ENCODE measurements around the gene ZNF678. TPM values are rescaled to one million over a fixed set of nuclear protein-coding genes. Genes with fewer than 3 reads are reported as not detected.

Gene ZNF678
- total and polyA plus RNA-seq, 9 of the 15 experiments (the other 6 are each of a cell fraction or from before 2014, with no cell fraction given), result 3.0 to 16.8 (median 8.0) TPM

DNA sequence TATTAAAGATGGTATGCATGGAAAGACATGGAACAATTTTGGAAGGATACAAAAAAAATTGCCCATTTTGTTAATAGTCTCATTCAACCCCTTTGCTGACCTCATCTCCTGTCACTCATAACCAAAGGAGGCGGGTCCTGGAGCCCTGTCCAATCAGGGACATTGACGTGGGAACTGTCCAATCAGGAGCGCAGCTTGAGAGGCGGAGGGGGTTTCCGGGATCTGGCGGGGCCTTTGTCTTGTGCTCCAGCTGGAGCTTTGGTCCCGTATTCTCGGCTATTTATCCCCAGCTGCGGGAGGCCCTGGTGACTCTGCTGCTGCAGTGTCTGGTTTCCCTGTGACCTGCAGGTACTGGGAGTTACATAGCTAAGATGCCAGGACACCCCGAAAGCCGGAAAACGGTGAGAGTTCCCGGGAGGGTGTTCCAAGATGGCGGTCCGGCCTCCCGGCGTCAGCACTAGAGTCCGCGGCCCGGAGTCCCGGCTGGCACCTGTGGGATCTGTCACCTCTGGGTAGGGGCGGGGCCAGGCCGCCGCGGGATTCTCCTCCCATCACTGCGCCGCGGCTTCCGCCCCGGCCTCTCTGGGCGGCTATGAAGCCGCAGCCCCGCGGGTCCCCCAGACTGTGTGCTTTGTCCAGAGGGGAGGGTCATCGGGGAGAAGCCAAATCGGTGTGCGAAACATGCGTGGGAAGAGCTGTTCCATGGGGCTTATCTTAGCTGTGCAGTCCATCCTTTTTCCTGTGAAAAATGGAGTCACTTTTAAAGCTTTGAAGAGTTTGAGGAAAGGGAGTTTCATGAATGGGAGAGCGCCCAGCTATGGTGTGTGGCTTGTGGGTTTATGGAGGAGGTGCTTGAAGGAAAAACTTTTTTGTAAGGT lies at the start of gene ZNF678 (continued):
- no peak for TF ChIP-seq MTA1 (IDR thresholded peaks at IDR 0.05; ENCODE audit: borderline replicate concordance)
- TF ChIP-seq ZNF561 (CRISPR knock-in tag; conservative IDR thresholded peaks at IDR 0.05), result no peak
- peak; percentile 82 for TF ChIP-seq ETV5 (CRISPR knock-in tag; IDR thresholded peaks at IDR 0.05; ENCODE audit: low read depth)
- peak; percentile 50; the same call in 1 of the 2 replicates for TF ChIP-seq MEF2D (tag; conservative IDR thresholded peaks at IDR 0.05; ENCODE audit: low read depth)
- TF ChIP-seq FOS (IDR thresholded peaks at IDR 0.05; ENCODE audit: extremely low read depth, insufficient read length), result peak; percentile 95
- TF ChIP-seq FOXA1 (IDR thresholded peaks at IDR 0.05; ENCODE audit: borderline replicate concordance), result no peak
- TF ChIP-seq, protein P1, sequence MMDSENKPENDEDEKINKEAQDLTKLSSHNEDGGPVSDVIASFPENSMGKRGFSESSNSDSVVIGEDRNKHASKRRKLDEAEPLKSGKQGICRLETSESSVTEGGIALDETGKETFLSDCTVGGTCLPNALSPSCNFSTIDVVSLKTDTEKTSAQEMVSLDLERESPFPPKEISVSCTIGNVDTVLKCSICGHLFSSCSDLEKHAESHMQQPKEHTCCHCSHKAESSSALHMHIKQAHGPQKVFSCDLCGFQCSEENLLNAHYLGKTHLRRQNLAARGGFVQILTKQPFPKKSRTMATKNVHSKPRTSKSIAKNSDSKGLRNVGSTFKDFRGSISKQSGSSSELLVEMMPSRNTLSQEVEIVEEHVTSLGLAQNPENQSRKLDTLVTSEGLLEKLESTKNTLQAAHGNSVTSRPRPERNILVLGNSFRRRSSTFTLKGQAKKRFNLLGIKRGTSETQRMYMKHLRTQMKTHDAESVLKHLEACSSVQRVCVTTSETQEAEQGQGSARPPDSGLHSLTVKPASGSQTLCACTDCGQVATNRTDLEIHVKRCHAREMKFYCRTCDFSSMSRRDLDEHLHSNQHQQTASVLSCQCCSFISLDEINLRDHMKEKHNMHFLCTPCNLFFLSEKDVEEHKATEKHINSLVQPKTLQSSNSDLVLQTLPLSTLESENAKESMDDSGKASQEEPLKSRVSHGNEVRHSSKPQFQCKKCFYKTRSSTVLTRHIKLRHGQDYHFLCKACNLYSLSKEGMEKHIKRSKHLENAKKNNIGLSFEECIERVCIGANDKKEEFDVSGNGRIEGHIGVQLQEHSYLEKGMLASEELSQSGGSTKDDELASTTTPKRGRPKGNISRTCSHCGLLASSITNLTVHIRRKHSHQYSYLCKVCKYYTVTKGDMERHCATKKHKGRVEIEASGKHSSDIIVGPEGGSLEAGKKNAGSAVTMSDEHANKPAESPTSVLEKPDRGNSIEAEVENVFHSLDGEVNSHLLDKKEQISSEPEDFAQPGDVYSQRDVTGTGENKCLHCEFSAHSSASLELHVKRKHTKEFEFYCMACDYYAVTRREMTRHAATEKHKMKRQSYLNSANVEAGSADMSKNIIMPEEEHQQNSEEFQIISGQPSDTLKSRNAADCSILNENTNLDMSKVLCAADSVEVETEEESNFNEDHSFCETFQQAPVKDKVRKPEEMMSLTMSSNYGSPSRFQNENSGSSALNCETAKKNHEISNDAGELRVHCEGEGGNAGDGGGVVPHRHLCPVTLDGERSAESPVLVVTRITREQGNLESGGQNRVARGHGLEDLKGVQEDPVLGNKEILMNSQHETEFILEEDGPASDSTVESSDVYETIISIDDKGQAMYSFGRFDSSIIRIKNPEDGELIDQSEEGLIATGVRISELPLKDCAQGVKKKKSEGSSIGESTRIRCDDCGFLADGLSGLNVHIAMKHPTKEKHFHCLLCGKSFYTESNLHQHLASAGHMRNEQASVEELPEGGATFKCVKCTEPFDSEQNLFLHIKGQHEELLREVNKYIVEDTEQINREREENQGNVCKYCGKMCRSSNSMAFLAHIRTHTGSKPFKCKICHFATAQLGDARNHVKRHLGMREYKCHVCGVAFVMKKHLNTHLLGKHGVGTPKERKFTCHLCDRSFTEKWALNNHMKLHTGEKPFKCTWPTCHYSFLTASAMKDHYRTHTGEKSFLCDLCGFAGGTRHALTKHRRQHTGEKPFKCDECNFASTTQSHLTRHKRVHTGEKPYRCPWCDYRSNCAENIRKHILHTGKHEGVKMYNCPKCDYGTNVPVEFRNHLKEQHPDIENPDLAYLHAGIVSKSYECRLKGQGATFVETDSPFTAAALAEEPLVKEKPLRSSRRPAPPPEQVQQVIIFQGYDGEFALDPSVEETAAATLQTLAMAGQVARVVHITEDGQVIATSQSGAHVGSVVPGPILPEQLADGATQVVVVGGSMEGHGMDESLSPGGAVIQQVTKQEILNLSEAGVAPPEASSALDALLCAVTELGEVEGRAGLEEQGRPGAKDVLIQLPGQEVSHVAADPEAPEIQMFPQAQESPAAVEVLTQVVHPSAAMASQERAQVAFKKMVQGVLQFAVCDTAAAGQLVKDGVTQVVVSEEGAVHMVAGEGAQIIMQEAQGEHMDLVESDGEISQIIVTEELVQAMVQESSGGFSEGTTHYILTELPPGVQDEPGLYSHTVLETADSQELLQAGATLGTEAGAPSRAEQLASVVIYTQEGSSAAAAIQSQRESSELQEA (IDR thresholded peaks at IDR 0.05; ENCODE audit: low read depth), result no peak
- TF ChIP-seq SNRNP70 (optimal IDR thresholded peaks at IDR 0.05; ENCODE audit: low read depth, low read length), result no peak
- TF ChIP-seq NONO (IDR thresholded peaks at IDR 0.05; ENCODE audit: low read depth in 2 of 2, low read length in 1 of 2), result peak in 1 of 2 experiments; percentile 41; a peak in 1 of 4 replicates
- TF ChIP-seq LCOR (CRISPR knock-in tag; IDR thresholded peaks at IDR 0.05), result peak; percentile 39
- TF ChIP-seq, protein P2, sequence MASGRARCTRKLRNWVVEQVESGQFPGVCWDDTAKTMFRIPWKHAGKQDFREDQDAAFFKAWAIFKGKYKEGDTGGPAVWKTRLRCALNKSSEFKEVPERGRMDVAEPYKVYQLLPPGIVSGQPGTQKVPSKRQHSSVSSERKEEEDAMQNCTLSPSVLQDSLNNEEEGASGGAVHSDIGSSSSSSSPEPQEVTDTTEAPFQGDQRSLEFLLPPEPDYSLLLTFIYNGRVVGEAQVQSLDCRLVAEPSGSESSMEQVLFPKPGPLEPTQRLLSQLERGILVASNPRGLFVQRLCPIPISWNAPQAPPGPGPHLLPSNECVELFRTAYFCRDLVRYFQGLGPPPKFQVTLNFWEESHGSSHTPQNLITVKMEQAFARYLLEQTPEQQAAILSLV (tag; IDR thresholded peaks at IDR 0.05), result no peak
- peak; percentile 85 for TF ChIP-seq ZBTB7A (IDR thresholded peaks at IDR 0.05; ENCODE audit: borderline replicate concordance, control insufficient read depth, low read depth, low read length)
- TF ChIP-seq ESRRA (IDR thresholded peaks at IDR 0.05; ENCODE audit: borderline replicate concordance, low read depth), result peak; percentile 67
- TF ChIP-seq, protein P3, sequence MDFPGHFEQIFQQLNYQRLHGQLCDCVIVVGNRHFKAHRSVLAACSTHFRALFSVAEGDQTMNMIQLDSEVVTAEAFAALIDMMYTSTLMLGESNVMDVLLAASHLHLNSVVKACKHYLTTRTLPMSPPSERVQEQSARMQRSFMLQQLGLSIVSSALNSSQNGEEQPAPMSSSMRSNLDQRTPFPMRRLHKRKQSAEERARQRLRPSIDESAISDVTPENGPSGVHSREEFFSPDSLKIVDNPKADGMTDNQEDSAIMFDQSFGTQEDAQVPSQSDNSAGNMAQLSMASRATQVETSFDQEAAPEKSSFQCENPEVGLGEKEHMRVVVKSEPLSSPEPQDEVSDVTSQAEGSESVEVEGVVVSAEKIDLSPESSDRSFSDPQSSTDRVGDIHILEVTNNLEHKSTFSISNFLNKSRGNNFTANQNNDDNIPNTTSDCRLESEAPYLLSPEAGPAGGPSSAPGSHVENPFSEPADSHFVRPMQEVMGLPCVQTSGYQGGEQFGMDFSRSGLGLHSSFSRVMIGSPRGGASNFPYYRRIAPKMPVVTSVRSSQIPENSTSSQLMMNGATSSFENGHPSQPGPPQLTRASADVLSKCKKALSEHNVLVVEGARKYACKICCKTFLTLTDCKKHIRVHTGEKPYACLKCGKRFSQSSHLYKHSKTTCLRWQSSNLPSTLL (IDR thresholded peaks at IDR 0.05), result peak; percentile 91; the same call in 1 of the 2 replicates
- TF ChIP-seq ZBTB8A (IDR thresholded peaks at IDR 0.05; ENCODE audit: partially characterized antibody), result no peak
- TF ChIP-seq U2AF1 (optimal IDR thresholded peaks at IDR 0.05; ENCODE audit: low read depth, low read length), result no peak

All from K562 (cell line).